Measurements from ENCODE around the gene HBG2.

HBG2 gene

DNA sequence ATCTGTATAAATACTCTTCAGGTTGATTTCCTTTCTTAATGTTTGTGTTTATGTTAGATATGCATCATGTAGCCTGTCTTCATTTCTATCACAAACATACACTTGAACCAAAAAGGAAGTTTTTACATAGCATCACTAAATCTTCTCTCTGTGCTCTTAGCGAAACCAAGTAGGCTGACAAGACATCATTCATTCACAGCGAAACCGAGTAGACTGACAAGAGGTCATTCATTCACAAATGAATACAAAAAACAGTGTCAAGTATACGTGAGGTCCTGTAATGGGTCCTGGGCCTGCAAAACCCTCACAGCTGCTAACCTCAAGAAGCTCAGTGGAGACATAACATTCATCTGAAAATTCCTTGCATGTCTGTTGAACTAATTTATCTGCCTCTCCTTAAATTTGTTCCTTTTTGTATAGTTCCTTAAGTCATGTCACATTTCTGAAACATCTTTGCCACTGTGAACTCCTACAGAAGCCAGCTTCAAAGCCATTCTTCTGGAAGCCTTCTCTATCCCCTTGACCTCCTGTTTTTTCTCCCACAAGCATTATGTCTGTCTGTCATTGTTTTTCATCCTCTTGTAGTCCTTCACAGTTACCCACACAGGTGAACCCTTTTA is 25.0 kb upstream of the HBG2 start:
- Histone ChIP-seq H3K4me1 (ENCODE audit: control insufficient read depth, insufficient read depth, low read length) (peaks cover 2% of the 10 kb centered on the region), H3K9ac (ENCODE audit: low read depth, low read length) (no peak overlapping the region), H3K4me3 (ENCODE audit: low read depth, low read length) (no peak overlapping the region), H3K9me3 (ENCODE audit: control insufficient read depth, insufficient read depth, low read length) (no peaks in the 10 kb centered on the region), H3K27me3 (ENCODE audit: control insufficient read depth, insufficient read depth, low read length) (no peaks in the 10 kb centered on the region), H3K36me3 (ENCODE audit: control insufficient read depth, insufficient read depth, low read length) (no peaks in the 10 kb centered on the region)

GRCh38 chr11:5277807-5278382 is 23.3 kb upstream of the HBG2 start:
- Histone ChIP-seq H3K27me3 (ENCODE audit: control insufficient read depth, insufficient read depth, low read length) (no peaks in the 10 kb centered on the region), H3K9me3 (ENCODE audit: control insufficient read depth, insufficient read depth, low read length) (no peaks in the 10 kb centered on the region), H3K4me1 (ENCODE audit: control insufficient read depth, insufficient read depth, low read length) (peaks cover 5% of the 10 kb centered on the region), H3K36me3 (ENCODE audit: control insufficient read depth, insufficient read depth, low read length) (no peaks in the 10 kb centered on the region), H3K9ac (ENCODE audit: low read depth, low read length) (no peak overlapping the region), H3K4me3 (ENCODE audit: low read depth, low read length) (no peak overlapping the region)

- Histone ChIP-seq H3K4me1 (ENCODE audit: control insufficient read depth, insufficient read depth, low read length) (peaks cover 5% of the 10 kb centered on the region), H3K27me3 (ENCODE audit: control insufficient read depth, insufficient read depth, low read length) (no peaks in the 10 kb centered on the region), H3K4me3 (ENCODE audit: low read depth, low read length) (no peak overlapping the region), H3K36me3 (ENCODE audit: control insufficient read depth, insufficient read depth, low read length) (no peaks in the 10 kb centered on the region), H3K9me3 (ENCODE audit: control insufficient read depth, insufficient read depth, low read length) (no peaks in the 10 kb centered on the region), H3K9ac (ENCODE audit: low read depth, low read length) (no peak overlapping the region)
Measured at GRCh38 chr11:5276697-5277096, 22.1 kb upstream of the HBG2 start.

DNA sequence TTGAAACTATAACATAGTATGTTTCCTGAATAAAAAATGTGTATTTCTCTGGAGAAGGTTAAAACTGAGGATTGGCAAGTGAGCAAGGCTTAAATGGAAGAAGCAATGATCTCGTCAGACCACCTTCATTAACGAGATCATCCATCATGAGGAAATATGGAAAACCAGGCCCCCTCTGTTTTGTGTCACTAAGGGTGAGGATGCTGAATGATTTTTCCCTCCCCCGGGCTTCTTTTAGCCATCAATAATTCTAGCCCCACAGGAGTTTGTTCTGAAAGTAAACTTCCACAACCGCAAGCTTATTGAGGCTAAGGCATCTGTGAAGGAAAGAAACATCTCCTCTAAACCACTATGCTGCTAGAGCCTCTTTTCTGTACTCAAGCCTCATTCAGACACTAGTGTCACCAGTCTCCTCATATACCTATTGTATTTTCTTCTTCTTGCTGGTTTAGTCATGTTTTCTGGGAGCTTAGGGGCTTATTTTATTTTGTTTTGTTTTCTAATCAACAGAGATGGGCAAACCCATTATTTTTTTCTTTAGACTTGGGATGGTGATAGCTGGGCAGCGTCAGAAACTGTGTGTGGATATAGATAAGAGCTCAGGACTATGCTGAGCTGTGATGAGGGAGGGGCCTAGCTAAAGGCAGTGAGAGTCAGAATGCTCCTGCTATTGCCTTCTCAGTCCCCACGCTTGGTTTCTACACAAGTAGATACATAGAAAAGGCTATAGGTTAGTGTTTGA is 21.0 kb upstream of the HBG2 start:
- Histone ChIP-seq H3K4me3 (ENCODE audit: low read depth, low read length) (no peak overlapping the region), H3K9me3 (ENCODE audit: control insufficient read depth, insufficient read depth, low read length) (no peaks in the 10 kb centered on the region), H3K9ac (ENCODE audit: low read depth, low read length) (no peak overlapping the region), H3K36me3 (ENCODE audit: control insufficient read depth, insufficient read depth, low read length) (no peaks in the 10 kb centered on the region), H3K27me3 (ENCODE audit: control insufficient read depth, insufficient read depth, low read length) (no peaks in the 10 kb centered on the region), H3K4me1 (ENCODE audit: control insufficient read depth, insufficient read depth, low read length) (peaks cover 5% of the 10 kb centered on the region)

DNA sequence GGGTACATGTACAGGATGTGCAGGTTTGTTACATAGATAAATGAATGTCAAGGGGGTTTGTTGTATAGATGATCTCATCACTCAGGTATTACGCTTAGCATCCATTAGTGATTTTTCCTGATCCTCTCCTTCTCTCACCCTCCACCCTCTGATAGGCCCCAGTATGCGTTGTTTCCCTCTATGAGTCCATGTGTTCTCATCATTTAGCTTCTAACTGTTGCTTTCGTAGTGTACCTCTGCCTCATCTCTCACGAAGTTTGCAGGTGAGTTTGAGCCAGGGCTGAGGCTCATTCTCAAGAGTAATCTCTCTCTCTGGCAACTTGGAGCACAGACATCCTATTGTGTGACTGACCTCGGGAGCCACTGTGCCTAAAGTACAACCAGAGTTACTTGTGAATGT is 19.8 kb upstream of the HBG2 start:
- H3K9ac ChIP-seq (ENCODE audit: low read depth, low read length) = no peak overlapping the region
- H3K27me3 ChIP-seq (ENCODE audit: control insufficient read depth, insufficient read depth, low read length) = no peaks in the 10 kb centered on the region
- H3K4me3 ChIP-seq (ENCODE audit: low read depth, low read length) = no peak overlapping the region
- H3K4me1 ChIP-seq (ENCODE audit: control insufficient read depth, insufficient read depth, low read length) = peaks cover 5% of the 10 kb centered on the region
- no peaks in the 10 kb centered on the region for H3K9me3 ChIP-seq (ENCODE audit: control insufficient read depth, insufficient read depth, low read length)
- no peaks in the 10 kb centered on the region for H3K36me3 ChIP-seq (ENCODE audit: control insufficient read depth, insufficient read depth, low read length)

DNA sequence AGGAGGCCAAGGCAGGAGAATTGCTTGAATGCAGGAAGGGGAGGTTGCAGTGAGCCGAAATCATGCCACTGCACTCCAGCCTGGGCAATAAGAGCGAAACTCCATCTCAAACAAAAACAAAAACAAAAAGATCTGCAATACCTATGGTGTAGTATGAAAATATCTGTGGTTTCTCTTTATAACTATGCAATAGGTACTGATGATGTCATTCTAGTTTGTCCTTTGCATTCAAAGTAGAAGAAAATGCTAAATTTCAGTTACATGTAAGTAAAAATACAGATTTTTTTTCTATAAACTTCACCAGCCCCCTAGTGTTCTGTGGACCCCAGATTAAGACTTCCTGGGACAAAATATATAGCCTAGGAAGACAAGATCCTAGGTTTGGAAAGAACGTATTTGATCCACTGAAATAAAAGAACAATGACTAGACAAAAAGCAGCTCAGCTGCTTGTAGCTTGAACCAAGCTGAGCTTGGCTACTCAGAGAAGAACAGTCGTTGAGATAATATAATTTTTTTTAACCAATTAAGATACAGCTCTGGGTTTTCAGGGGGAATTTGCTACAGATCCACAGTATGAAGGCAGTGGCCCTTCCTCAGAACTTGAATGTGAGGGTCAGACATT is 17.9 kb upstream of the HBG2 start:
- H3K36me3 ChIP-seq (ENCODE audit: control insufficient read depth, insufficient read depth, low read length) = no peaks in the 10 kb centered on the region
- no peaks in the 10 kb centered on the region for H3K27me3 ChIP-seq (ENCODE audit: control insufficient read depth, insufficient read depth, low read length)
- H3K4me3 ChIP-seq (ENCODE audit: low read depth, low read length) = no peak overlapping the region
- H3K9ac ChIP-seq (ENCODE audit: low read depth, low read length) = no peak overlapping the region
- no peaks in the 10 kb centered on the region for H3K9me3 ChIP-seq (ENCODE audit: control insufficient read depth, insufficient read depth, low read length)
- peaks cover 5% of the 10 kb centered on the region for H3K4me1 ChIP-seq (ENCODE audit: control insufficient read depth, insufficient read depth, low read length)

GRCh38 chr11:5269715-5270147 is 15.2 kb upstream of the HBG2 start, which contains the start of gene HBE1:
HBE1 (minus strand) TSS chr11:5269945; CDS start chr11:5269890, 55 bp downstream.
- no peak within 1 kb of the TSS for H3K9ac ChIP-seq (ENCODE audit: low read depth, low read length)
- H3K9me3 ChIP-seq (ENCODE audit: control insufficient read depth, insufficient read depth, low read length) = no peaks in the 10 kb centered on the region
- no peaks in the 10 kb centered on the region for H3K36me3 ChIP-seq (ENCODE audit: control insufficient read depth, insufficient read depth, low read length)
- no peaks in the 10 kb centered on the region for H3K27me3 ChIP-seq (ENCODE audit: control insufficient read depth, insufficient read depth, low read length)
- H3K4me1 ChIP-seq (ENCODE audit: control insufficient read depth, insufficient read depth, low read length) = peaks cover 5% of the 10 kb centered on the region
- no peak within 1 kb of the TSS for H3K4me3 ChIP-seq (ENCODE audit: low read depth, low read length)

- H3K27me3 ChIP-seq (ENCODE audit: control insufficient read depth, insufficient read depth, low read length) = no peaks in the 10 kb centered on the region
- H3K4me1 ChIP-seq (ENCODE audit: control insufficient read depth, insufficient read depth, low read length) = no peaks in the 10 kb centered on the region
- H3K36me3 ChIP-seq (ENCODE audit: control insufficient read depth, insufficient read depth, low read length) = no peaks in the 10 kb centered on the region
- H3K9me3 ChIP-seq (ENCODE audit: control insufficient read depth, insufficient read depth, low read length) = no peaks in the 10 kb centered on the region
- H3K9ac ChIP-seq (ENCODE audit: low read depth, low read length) = no peak overlapping the region
- H3K4me3 ChIP-seq (ENCODE audit: low read depth, low read length) = no peak overlapping the region
Measured at GRCh38 chr11:5267033-5267563, 12.5 kb upstream of the HBG2 start.

GRCh38 chr11:5266609-5267008 is 12.0 kb upstream of the HBG2 start:
- Histone ChIP-seq H3K9ac (ENCODE audit: low read depth, low read length) (no peak overlapping the region), H3K27me3 (ENCODE audit: control insufficient read depth, insufficient read depth, low read length) (no peaks in the 10 kb centered on the region), H3K36me3 (ENCODE audit: control insufficient read depth, insufficient read depth, low read length) (no peaks in the 10 kb centered on the region), H3K4me3 (ENCODE audit: low read depth, low read length) (no peak overlapping the region), H3K9me3 (ENCODE audit: control insufficient read depth, insufficient read depth, low read length) (no peaks in the 10 kb centered on the region), H3K4me1 (ENCODE audit: control insufficient read depth, insufficient read depth, low read length) (no peaks in the 10 kb centered on the region)

DNA sequence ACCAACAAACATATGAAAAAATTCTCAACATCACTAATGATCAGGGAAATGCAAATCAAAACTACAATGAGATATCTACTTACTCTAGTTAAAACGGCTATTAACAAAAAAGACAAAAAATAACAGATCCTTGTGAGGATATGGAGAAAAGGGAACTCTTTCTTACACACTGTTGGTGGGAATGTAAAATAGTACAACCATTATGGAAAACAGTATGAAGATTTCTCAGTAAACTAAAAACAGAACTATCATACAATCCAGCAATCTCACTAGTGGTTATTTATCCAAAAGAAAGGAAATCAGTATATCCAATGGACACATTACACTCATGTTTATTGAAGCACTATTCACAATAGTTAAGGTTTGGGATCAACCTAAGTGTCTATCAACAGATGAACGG is 11.3 kb upstream of the HBG2 start:
- no peaks in the 10 kb centered on the region for H3K36me3 ChIP-seq (ENCODE audit: control insufficient read depth, insufficient read depth, low read length)
- no peaks in the 10 kb centered on the region for H3K27me3 ChIP-seq (ENCODE audit: control insufficient read depth, insufficient read depth, low read length)
- no peaks in the 10 kb centered on the region for H3K4me1 ChIP-seq (ENCODE audit: control insufficient read depth, insufficient read depth, low read length)
- no peaks in the 10 kb centered on the region for H3K9me3 ChIP-seq (ENCODE audit: control insufficient read depth, insufficient read depth, low read length)
- H3K4me3 ChIP-seq (ENCODE audit: low read depth, low read length) = no peak overlapping the region
- H3K9ac ChIP-seq (ENCODE audit: low read depth, low read length) = no peak overlapping the region

DNA sequence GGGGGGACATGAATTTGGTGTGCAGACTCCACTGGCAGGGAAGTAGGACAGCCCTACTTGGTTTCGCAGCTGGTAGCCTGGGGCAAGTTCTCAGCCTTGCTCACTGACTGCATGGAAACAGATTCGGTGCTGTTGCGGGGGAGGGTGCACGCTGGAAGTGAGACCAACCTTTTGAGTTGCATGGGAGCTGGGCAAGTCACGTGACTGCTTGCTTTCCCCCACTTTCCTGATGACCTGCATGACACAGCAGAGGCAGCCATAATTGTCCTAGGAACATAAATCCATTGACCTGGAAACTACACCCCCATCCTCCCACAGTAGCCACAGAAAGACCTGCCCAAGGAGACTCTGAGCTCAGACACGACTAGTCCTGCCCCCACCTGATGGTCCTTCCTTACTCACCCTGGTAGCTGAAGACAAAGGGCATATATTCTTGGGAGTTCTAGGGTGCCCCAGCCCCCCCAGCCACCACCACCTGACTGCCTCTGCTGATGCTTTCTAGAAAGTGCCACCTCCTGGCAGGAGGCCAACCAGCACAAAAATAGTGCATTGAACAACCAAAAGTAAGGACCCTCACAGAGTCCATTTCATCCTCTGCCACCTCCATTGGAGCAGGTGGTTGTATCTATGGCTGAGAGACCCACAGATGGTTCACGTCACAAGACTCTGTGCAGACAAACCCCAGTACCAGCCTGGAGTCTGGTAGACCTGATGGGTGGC is 4.1 kb upstream of the HBG2 start:
- Histone ChIP-seq H3K4me1 (ENCODE audit: control insufficient read depth, insufficient read depth, low read length) (peaks cover 14% of the 10 kb centered on the region), H3K27me3 (ENCODE audit: control insufficient read depth, insufficient read depth, low read length) (no peaks in the 10 kb centered on the region), H3K9me3 (ENCODE audit: control insufficient read depth, insufficient read depth, low read length) (no peaks in the 10 kb centered on the region), H3K36me3 (ENCODE audit: control insufficient read depth, insufficient read depth, low read length) (no peaks in the 10 kb centered on the region), H3K9ac (ENCODE audit: low read depth, low read length) (no peak overlapping the region), H3K4me3 (ENCODE audit: low read depth, low read length) (no peak overlapping the region)
